HFFc6 (cell line): ENCODE results near the gene SLC45A1. TPM values are rescaled to one million over a fixed set of nuclear protein-coding genes. Genes with fewer than 3 reads are reported as not detected.

Experiments used
- DNase-seq: peaks from one replicate; pipeline ENCODE4 v3.0.0-alpha.2; 2018
- H3K27ac Mint-ChIP-seq: 2 replicates; pipeline ENCODE4 v1.8.0; 2020; ENCODE audit warnings: mild to moderate bottlenecking, mixed read lengths
- H3K27me3 Mint-ChIP-seq: 2 replicates; pipeline ENCODE4 v1.8.0; 2021; ENCODE audit warnings: mild to moderate bottlenecking, moderate library complexity, mixed read lengths; ENCODE audit not compliant: insufficient read depth
- H3K36me3 Mint-ChIP-seq: 2 replicates; pipeline ENCODE4 v1.8.0; 2021; ENCODE audit warnings: low read depth, mixed read lengths
- H3K4me1 Mint-ChIP-seq: 2 replicates; pipeline ENCODE4 v1.8.0; 2020; ENCODE audit warnings: low read depth, mixed read lengths
- H3K4me3 Mint-ChIP-seq: 2 replicates; pipeline ENCODE4 v1.8.0; 2020; ENCODE audit warnings: mild to moderate bottlenecking, moderate library complexity, mixed read lengths
- H3K9me3 Mint-ChIP-seq: 2 replicates; pipeline ENCODE4 v1.8.0; 2020; ENCODE audit warnings: mild to moderate bottlenecking, mixed read lengths
- CTCF ChIP-seq: fragments of 200-600 bp; sonication (generic); IDR thresholded peaks from 2 replicates; pipeline ENCODE4 v1.5.0; 2021; ENCODE audit warnings: antibody characterized with exemption, mild to moderate bottlenecking
- total RNA-seq, 6 experiments: library from RNA; stranded (reverse); fragmentation: NEBNext Ultra II Directional; extraction: Animal tissue kit (Norgen Biotek cat#: 25700); gene quantifications; 2 replicates in 1 of 6; 3 replicates in 5 of 6; pipeline ENCODE4 v1.2.3, GENCODE V29; 2021

Gene SLC45A1
- total RNA-seq, 6 experiments from 2014 or later, result 1.3 to 2.0 (median 1.6) TPM

- peaks cover 7% of the 10 kb centered on the region; the same call in 1 of the 2 replicates for H3K36me3 Mint-ChIP-seq
- H3K27ac Mint-ChIP-seq, result peak overlapping the region; percentile 92
- peak; percentile 95 for DNase-seq
- TF ChIP-seq CTCF, result no peak
- peaks cover 30% of the 10 kb centered on the region for H3K4me1 Mint-ChIP-seq
- H3K27me3 Mint-ChIP-seq, result peaks cover 6% of the 10 kb centered on the region
- peak overlapping the region; percentile 64 for H3K4me3 Mint-ChIP-seq
- no peaks in the 10 kb centered on the region; the same call in 1 of the 2 replicates for H3K9me3 Mint-ChIP-seq
Observed at GRCh38 chr1:8343464-8344001, 25.6 kb downstream of the SLC45A1 start.

- DNase-seq, result no peak
Observed at GRCh38 chr1:8344893-8345507, 27.1 kb downstream of the SLC45A1 start.

GRCh38 chr1:8345621-8346415, 27.9 kb downstream of the SLC45A1 start:
- no peak for TF ChIP-seq CTCF
- H3K27ac Mint-ChIP-seq, result no peak overlapping the region
- peaks cover 7% of the 10 kb centered on the region; the same call in 1 of the 2 replicates for H3K36me3 Mint-ChIP-seq
- no peak overlapping the region for H3K4me3 Mint-ChIP-seq
- no peak for DNase-seq
- peaks cover 16% of the 10 kb centered on the region for H3K27me3 Mint-ChIP-seq
- H3K4me1 Mint-ChIP-seq, result peaks cover 30% of the 10 kb centered on the region
- H3K9me3 Mint-ChIP-seq, result no peaks in the 10 kb centered on the region; the same call in 1 of the 2 replicates

More at GRCh38 chr1:8344893-8345507, 27.1 kb downstream of the SLC45A1 start:
- Mint-ChIP-seq H3K27ac (peak overlapping the region; percentile 92), H3K9me3 (no peaks in the 10 kb centered on the region; the same call in 1 of the 2 replicates), H3K4me1 (peaks cover 30% of the 10 kb centered on the region), H3K4me3 (no peak overlapping the region), H3K36me3 (peaks cover 7% of the 10 kb centered on the region; the same call in 1 of the 2 replicates), H3K27me3 (peaks cover 15% of the 10 kb centered on the region)
- no peak for TF ChIP-seq CTCF

GRCh38 chr1:8347635-8348034, 29.7 kb downstream of the SLC45A1 start:
- no peak for TF ChIP-seq CTCF
- Mint-ChIP-seq H3K27me3 (peaks cover 16% of the 10 kb centered on the region), H3K4me3 (no peak overlapping the region), H3K36me3 (peaks cover 7% of the 10 kb centered on the region; the same call in 1 of the 2 replicates), H3K4me1 (peaks cover 23% of the 10 kb centered on the region), H3K9me3 (no peaks in the 10 kb centered on the region; the same call in 1 of the 2 replicates), H3K27ac (no peak overlapping the region)
- DNase-seq, result no peak

GRCh38 chr1:8348047-8348776, 30.3 kb downstream of the SLC45A1 start:
- Mint-ChIP-seq H3K9me3 (no peaks in the 10 kb centered on the region; the same call in 1 of the 2 replicates), H3K27ac (no peak overlapping the region), H3K4me3 (no peak overlapping the region; the same call in 1 of the 2 replicates), H3K4me1 (peaks cover 17% of the 10 kb centered on the region), H3K27me3 (peaks cover 16% of the 10 kb centered on the region), H3K36me3 (peaks cover 11% of the 10 kb centered on the region; the same call in 1 of the 2 replicates)
- TF ChIP-seq CTCF, result no peak
- DNase-seq, result no peak
